Esophagus squamous epithelium (tissue), 4 donors: Measurements from ENCODE around the gene EPN3.

Experiments used
- POLR2A ChIP-seq, 4 donors: fragments of 450-650 bp; IDR thresholded peaks; one replicate each; pipeline ENCODE4 v1.6.1; 2017; ENCODE audit warnings: antibody characterized with exemption in 4 of 4, mild to moderate bottlenecking in 4 of 4, moderate library complexity in 3 of 4
- TF ChIP-seq, protein P1 (sequence below), 6 experiments: fragments of 450-650 bp in 4 of 6; fragments of 200-600 bp in 2 of 6; sonication (generic) in 2 of 6; IDR thresholded peaks; one replicate each; pipeline ENCODE4 v1.5.1; 2016 to 2019; ENCODE audit warnings: antibody characterized with exemption in 6 of 6, mild to moderate bottlenecking in 4 of 6, moderate library complexity in 4 of 6

DNA sequence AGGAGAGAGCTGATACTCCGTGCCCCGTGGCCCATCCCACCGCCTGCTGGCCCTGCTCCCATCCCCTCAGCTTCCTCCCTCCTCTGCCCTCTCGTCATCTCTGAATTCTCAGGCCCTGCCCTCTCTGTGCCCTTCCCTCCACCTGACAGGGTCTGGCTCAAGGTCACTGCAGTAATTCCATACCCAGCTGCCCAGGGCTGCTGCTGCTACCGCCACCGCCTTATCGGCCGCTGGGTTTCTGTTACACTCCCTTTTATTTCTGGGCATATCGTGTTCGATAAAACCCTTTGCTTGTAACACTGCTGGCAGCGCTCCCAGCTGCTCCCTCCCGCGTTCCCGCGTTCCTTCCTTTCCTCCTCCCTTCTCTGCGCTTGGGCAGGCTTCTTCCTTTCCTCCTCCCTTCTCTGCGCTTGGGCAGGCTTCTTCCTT is 1.2 kb downstream of the EPN3 start:
- TF ChIP-seq, protein P1, sequence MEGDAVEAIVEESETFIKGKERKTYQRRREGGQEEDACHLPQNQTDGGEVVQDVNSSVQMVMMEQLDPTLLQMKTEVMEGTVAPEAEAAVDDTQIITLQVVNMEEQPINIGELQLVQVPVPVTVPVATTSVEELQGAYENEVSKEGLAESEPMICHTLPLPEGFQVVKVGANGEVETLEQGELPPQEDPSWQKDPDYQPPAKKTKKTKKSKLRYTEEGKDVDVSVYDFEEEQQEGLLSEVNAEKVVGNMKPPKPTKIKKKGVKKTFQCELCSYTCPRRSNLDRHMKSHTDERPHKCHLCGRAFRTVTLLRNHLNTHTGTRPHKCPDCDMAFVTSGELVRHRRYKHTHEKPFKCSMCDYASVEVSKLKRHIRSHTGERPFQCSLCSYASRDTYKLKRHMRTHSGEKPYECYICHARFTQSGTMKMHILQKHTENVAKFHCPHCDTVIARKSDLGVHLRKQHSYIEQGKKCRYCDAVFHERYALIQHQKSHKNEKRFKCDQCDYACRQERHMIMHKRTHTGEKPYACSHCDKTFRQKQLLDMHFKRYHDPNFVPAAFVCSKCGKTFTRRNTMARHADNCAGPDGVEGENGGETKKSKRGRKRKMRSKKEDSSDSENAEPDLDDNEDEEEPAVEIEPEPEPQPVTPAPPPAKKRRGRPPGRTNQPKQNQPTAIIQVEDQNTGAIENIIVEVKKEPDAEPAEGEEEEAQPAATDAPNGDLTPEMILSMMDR (IDR thresholded peaks at IDR 0.05) = no peak
- no peak for TF ChIP-seq POLR2A (IDR thresholded peaks at IDR 0.05)
